KOPT-K1 (cell line): Measurements from ENCODE around the gene TCF7L1.

ENCODE experiments used
- H3K27ac ChIP-seq: fragments of 200-600 bp; sonication (generic); 2 replicates; pipeline ENCODE4 v1.5.1; 2016; ENCODE audit warnings: antibody characterized with exemption, mild to moderate bottlenecking, low read depth, low read length; ENCODE audit not compliant: poor library complexity, severe bottlenecking
- H3K36me3 ChIP-seq: fragments of 200-600 bp; sonication (generic); 2 replicates; pipeline ENCODE4 v1.5.1; 2017; ENCODE audit warnings: antibody characterized with exemption, mild to moderate bottlenecking, low read length, moderate library complexity; ENCODE audit not compliant: insufficient read depth
- H3K9me3 ChIP-seq: fragments of 200-600 bp; sonication (generic); 2 replicates; pipeline ENCODE4 v1.5.1; 2017; ENCODE audit warnings: antibody characterized with exemption, low read length, mild to moderate bottlenecking; ENCODE audit not compliant: insufficient read depth, poor library complexity, severe bottlenecking

TCF7L1 gene

DNA sequence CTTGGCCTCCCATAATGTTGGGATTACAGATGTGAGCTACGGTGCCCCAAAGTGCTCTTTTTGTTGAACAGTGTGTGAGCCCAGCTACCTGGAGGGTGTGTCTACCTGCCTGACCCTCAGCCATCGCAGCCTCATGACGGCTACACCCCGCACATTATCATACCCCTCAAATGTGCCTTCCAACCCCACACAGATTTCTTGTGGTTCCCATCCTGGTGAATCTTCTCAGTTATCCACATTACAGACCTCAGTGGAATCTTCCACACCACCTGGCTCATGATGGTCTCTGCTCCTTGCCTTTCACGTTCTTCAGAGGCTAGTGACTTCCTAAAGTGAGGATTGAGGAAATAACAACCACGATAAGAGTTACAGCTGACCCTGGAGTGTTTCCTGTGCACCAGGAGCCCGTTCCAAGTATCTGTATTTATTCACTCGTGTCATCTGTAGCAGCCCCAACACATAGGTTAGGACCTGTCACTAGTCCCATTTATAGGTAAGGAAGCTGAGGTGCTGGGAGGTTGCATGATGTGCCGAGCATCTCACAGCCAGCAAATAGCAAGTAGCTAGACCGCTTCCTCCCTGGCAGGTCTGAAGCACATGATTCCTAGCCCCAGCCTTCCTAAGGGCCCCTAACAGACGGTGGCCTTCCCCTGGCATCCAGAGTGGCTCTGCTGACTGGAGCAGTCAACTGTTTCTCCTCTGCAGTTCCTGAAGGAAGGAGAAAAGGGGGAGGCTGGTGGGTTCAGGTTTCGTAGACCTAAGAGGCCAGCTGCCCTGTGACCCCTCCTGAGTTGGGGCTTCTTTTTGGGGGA is 47.3 kb downstream of the TCF7L1 start:
- Histone ChIP-seq H3K27ac (no peak overlapping the region), H3K9me3 (no peaks in the 10 kb centered on the region), H3K36me3 (no peaks in the 10 kb centered on the region)

DNA sequence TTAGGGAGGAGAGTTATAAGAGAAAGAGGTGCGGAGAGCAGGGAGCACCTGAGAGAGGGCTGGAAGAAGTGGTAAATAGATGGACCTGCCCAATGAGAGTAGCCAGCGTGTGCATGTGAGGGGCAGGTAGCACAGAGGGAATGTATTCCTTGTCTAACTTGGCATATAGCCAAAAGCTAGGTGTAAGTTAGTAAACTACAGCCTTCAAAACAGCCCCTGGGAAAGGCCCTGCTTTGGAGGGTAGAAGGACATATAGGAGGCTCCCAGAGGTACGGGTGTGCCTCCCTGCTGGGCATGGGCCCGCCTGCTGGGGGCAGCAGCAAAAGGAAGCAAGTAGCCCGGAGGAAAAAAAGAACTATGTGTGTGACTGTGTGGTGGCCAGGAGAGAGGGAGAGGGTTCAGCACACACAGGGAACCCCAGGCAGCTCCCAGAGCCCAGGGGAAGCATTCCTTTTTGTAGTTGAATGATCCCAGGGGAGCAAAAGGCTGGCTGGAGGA is 48.0 kb downstream of the TCF7L1 start:
- Histone ChIP-seq H3K9me3 (no peaks in the 10 kb centered on the region), H3K27ac (no peak overlapping the region), H3K36me3 (no peaks in the 10 kb centered on the region)

DNA sequence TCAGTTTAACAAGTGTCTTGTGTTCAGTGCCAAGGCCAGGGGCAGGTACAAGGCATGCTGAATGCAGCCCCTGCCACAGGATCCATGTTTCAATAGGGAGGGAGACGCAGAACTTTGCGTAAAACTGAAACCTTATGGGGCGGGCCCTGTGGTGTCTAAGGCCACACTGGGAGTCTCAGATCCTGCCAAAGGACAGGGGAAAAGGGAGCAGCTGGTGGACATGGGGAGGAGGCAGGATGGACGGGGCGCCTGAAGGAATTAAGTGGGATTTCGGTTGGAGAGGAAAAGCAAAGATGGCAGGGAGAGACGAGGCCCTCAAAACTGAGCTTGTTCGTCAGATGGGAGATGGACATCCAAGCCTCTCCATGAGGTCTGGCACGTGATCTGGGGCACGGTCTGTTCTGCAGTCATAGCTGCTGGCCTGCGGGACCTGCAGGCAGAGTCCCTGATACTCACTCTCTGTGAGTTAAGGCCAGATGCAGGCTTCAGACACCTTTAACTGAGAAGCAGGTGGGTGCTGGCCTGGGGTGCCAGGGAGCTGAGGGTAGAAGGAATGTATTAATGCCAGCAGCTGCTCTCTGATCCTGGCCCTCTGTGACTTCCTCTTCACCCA is 48.8 kb downstream of the TCF7L1 start:
- Histone ChIP-seq H3K9me3 (no peaks in the 10 kb centered on the region), H3K36me3 (no peaks in the 10 kb centered on the region), H3K27ac (no peak overlapping the region)

DNA sequence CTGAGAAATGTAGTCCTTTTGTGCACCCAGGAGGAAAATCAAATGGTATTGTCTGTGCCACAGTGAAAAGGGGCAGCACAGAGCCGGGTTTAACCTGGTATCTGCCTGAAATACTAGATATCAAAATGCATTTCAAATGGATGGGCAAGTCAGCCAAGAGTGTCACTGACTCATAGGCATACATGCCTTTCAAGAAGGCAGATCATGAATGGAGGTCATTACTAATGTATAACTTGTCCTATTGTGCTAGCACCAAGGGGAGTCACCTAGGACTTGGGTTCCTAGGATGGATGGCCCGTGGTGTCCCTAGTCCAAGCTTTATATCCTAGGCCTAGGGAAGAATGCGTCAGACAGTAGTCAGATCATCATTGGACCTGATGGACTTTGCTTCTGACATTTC is 49.9 kb downstream of the TCF7L1 start:
- Histone ChIP-seq H3K9me3 (no peaks in the 10 kb centered on the region), H3K36me3 (no peaks in the 10 kb centered on the region), H3K27ac (no peak overlapping the region)

DNA sequence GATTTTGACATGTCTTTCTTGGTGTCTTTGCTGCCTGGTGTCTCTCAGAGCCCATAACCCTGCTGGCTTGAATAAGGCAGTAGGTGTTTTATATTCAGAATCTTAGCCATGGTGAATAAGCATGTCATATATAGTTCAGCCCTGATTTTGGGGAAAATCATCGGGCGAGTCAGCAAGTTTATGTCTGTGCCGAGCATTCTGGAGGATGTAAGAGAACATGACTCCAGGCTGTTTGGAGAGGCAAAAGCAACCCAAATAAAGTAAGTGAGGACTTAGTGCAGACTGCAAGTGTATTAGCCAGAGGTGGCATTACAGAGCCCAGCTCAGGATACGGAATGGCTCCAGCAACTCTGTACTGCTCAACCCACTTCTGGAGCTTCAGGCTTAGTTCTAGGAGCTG is 50.3 kb downstream of the TCF7L1 start:
- H3K36me3 ChIP-seq, result no peaks in the 10 kb centered on the region
- no peak overlapping the region for H3K27ac ChIP-seq

DNA sequence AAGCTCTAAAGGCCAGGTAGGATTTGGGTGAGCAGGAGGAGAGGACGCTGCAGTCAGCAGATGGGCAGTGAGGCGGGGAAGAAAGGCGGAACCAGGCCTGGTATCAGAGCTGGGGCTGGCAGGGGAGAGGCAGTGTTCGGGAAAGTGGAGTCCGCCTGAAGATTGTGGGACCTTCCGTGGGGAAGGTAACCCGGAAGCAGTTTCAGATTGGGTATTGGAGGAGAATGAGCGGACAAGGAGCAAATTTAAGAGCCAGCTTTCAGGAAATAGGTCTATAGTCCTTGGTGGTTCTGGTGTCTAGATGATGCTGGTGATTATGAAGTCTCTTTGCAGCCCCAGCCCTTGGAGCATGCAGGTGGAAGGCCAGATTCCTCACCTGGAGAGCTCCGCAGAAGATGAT is 51.0 kb downstream of the TCF7L1 start:
- no peaks in the 10 kb centered on the region for H3K9me3 ChIP-seq
- H3K27ac ChIP-seq, result no peak overlapping the region

More for the DNA sequence above, 50.3 kb downstream of the TCF7L1 start:
- no peaks in the 10 kb centered on the region for H3K9me3 ChIP-seq

DNA sequence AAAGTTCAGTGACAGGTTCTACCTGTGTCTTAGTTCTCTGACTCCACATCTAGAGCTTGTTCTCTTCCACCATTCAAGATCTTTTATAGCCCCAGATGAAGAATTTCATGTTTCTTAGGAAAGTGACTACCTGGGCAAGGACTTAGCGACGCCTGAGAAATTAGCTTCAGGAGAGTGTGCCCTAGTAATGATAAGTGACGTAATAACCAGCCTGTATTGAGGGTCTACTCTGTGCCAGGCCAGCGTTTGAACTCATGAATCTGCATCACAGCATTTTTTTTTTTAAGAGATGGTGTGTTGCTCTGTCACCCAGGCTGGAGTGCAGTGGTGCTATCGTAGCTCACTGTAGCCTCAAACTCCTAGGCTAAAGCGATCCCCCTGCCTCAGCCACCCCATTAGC is 51.8 kb downstream of the TCF7L1 start:
- Histone ChIP-seq H3K27ac (no peak overlapping the region), H3K9me3 (no peaks in the 10 kb centered on the region), H3K36me3 (no peaks in the 10 kb centered on the region)

More for the DNA sequence above, 51.0 kb downstream of the TCF7L1 start:
- H3K36me3 ChIP-seq, result no peaks in the 10 kb centered on the region

DNA sequence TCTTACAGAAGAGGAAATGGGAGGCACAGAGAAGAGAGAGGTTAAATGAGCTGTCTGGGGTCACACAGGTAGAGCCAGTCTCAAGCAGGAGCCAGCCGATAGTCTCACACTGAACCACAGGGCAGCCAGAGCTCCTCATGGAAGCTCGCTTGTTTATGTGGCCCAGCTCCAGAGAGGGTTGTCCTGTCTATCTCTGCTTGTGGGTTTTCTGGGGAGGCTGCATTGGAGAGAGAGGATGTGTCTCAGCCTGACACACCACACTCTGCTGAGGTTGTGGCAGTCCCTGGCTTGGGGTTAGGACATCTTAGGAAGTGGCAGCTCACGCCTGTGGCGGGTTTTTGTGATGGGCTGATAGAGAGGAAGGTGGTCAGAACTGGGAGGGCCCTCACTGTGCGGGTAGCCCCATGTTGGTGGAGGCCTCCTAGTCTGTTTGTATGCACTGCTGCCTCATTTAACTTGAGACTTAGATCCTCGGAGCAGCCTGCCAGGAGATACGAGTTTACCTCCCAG is 52.3 kb downstream of the TCF7L1 start:
- Histone ChIP-seq H3K9me3 (no peaks in the 10 kb centered on the region), H3K27ac (no peak overlapping the region)

DNA sequence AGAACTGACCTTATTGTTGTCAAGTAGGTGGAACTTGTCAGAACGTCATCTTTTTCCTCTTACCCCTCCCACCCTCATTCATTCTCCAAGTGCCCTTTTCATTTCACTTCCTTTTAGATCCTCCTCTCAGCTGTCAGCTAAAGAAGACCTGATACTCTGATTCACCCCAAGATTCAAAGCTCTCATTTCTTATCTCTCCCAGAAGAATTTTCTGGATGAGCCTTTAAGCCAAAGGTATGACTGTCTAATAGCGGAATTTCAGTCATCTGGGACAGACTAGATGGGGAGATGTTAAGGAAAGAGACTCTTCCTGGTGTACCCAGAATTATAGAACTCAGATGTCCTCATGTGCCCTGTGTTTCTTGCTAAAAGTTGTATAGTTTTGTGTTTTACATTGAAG is 53.9 kb downstream of the TCF7L1 start:
- Histone ChIP-seq H3K27ac (no peak overlapping the region), H3K36me3 (no peaks in the 10 kb centered on the region), H3K9me3 (no peaks in the 10 kb centered on the region)

More for the DNA sequence above, 52.3 kb downstream of the TCF7L1 start:
- no peaks in the 10 kb centered on the region for H3K36me3 ChIP-seq

DNA sequence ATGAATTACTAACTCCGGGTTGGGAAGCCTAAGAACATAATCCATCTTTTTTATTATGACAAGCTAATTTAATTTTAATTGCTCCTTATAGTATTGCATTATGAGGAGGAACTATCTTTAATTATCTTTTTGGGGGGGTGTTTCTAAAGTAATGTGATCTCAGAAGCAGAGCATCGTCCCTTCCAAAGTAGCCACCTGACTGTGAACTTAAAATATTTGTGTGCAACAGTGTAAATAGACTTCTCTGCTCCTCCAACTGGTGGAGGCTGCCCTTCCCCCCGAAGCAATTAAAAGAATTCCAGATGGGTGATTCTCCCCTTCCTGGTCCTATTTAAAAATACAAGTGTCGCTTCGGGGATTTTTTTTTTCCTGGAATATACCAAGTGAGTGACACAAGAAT is 55.7 kb downstream of the TCF7L1 start:
- no peaks in the 10 kb centered on the region for H3K9me3 ChIP-seq
- H3K27ac ChIP-seq, result no peak overlapping the region
- no peaks in the 10 kb centered on the region for H3K36me3 ChIP-seq

DNA sequence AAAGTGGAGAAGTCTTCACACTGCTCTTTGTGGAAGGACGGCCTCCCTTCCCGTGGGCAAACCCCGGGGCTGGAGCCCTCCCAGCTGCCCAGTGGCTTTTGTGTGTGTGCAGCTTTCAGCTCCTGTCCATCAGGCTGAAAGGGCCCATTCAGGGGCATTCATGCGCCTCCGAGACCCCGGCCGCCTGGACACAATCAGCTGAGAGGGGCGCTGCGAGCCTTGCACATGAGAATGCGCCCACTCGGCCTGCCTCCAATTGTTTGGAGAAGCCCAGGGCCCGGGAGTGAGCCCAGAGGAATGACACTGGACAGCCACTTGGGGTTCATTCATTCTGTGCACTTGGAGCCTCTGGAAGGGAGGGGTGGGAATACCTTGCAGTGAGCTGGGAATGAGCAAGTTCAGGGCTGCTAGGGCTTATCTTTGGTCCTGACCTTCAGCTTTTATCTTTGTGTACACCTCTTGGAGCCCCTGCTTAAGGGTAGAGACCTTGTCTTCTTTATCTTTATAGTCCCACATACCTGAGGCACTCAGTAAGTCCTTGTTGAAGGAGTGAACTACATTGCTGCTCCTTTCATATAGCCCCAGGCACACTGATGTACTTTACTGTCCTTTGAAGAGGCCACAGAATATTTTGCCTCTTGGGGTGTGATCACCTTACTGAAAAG is 56.5 kb downstream of the TCF7L1 start:
- no peaks in the 10 kb centered on the region for H3K9me3 ChIP-seq
- H3K36me3 ChIP-seq, result no peaks in the 10 kb centered on the region
- no peak overlapping the region for H3K27ac ChIP-seq

DNA sequence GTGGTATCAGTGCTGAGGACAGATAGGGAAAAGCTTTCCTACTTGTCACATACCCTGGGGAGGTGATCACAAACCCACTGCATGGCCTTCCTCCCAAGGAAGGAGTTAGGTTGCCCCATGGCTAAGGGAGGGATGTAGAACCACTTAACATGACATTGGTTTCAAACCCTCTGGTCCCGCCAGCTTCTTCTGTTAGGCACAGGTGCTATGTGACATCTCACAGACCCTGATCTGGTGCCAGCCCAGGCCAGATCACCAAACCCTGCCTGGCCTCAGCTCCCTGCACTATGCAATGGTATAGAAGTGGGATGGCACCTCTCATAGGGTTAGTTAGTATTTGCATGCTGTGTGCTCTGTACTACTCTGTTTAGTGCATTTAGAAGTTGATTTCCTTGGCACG is 58.0 kb downstream of the TCF7L1 start:
- no peaks in the 10 kb centered on the region for H3K9me3 ChIP-seq
- no peak overlapping the region for H3K27ac ChIP-seq
- no peaks in the 10 kb centered on the region for H3K36me3 ChIP-seq

DNA sequence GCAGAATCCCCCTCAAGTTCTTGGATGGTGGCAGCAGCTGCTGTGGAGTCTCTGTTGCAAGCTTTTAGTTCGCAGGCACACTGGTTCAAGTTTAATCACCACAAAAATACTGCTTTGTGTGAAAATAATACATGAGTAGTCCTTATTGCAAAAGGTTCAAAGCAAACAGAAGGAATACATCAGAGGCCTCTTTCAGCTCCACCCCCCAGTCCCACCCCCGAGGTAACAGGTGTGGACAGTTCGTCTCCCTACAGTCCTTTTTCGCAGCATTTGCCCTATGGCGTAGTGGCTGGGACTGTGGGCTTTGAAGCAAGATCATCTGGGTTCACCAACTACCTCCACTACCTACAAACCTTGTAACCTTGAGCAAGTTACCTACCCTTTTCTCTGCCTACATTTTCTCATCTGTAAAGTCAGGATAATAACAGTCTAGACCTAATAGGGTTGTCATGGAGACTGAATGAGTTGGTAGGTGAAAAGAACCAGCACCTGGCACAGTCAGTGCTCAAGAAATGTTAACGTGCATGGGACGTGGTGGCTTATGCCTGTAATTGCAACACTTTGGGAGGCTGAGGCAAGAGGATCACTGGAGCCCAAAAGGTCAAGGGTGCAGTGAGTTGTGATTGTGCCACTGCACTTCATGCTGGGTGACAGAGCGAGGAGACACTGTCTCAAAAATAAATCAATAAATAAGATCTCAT is 61.7 kb downstream of the TCF7L1 start:
- Histone ChIP-seq H3K36me3 (no peaks in the 10 kb centered on the region), H3K9me3 (no peaks in the 10 kb centered on the region), H3K27ac (no peak overlapping the region)

DNA sequence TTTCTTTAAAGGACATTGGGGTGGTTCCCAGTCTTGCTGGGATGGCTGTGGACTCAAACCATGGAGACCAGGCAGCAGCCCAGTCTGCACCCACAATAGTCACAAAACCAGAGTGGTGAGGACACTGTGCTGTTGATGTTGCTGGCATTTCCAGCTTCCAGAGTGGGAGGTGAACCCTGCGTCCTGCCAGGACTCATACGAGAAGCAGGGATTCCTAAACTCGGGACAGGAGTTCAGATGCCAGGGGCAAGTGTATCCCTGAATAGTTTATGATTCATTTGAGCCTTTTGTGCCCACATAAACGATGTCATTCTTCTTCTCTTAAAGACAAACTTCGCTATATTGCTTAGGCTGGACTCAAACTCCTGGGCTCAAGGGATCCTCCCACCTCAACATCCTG is 62.8 kb downstream of the TCF7L1 start:
- no peaks in the 10 kb centered on the region for H3K36me3 ChIP-seq
- H3K9me3 ChIP-seq, result no peaks in the 10 kb centered on the region
- no peak overlapping the region for H3K27ac ChIP-seq

DNA sequence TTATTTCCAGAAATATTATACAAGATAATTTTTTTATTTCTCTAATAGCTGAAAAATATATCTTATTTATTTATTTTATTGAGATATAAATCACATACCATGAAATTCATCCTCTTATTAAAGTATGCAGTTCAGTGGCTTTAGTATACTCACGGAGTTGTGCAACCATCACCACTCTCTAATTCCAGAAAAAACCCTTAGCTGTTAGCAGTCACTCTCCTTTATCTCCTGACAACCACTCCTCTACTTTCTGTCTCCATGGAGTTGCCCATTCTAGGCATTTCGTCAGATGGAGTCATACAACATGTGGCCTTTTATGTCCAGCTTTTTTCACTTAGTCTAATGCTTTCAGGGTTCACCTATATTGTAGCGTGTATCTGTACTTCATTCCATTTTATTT is 66.5 kb downstream of the TCF7L1 start:
- no peaks in the 10 kb centered on the region for H3K36me3 ChIP-seq
- no peak overlapping the region for H3K27ac ChIP-seq
- H3K9me3 ChIP-seq, result no peaks in the 10 kb centered on the region
